K562 treated with DMSO at 1 percent for 24 hours (cell line): Measurements from ENCODE around the gene GLYR1. TPM values are rescaled to one million over a fixed set of nuclear protein-coding genes. Genes with fewer than 3 reads are reported as not detected.

Experiments used
- total RNA-seq: library from RNA; unstranded; fragments of 300-600 nt; gene quantifications from 2 replicates; pipeline ENCODE4 v1.2.3, GENCODE V29; 2022; ENCODE audit warnings: low read depth; ENCODE audit not compliant: insufficient read depth

Gene GLYR1
- total RNA-seq = 63.4 and 72.2 TPM in 2 replicates

DNA sequence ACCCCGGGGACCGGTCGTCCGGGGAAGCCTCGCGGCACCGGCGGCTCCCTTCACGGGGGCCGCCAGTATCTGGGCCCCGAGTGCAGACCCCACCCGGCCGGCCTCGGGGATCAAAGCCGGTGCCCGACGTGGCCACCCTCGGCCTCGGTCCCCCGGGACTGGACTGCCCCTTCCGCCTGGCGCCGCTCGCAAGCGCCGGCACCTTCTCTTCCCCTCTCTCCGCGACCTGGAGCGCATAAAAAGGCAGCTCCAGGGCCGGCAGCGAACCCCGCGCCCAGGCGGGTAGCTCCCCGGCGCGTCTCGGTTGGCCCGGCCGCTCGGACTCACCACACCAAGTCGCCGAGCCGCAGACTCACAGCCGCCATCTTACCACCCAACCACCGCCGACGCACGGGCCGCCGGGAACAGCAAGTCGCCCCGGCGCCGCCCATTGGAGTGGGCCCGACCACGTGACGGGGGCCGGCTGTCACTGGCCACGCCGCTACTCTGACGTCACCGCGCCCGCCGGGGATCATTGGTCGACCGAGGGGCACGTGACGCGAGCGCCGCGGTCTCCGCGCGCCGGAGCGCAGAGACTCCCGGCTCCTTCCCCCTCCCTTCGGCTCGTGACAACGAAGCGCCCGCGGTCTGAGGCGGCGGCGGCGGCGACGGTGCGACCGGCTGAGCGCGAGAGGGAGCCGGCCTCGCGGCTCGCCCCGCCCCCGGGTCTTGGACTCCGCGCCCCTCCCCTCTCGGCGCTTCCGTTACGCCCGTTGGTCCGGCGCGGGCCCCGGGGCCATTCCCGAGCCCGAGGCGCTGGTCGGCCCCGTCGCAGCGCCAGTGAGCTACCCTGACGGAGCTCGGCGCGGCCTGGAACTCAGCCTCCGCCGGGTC lies at the start of gene GLYR1, which contains the start of gene UBN1:
GLYR1 (minus strand) TSS at position 388 of the 873 bp plus-strand sequence; CDS start at position 365, 23 bp downstream.
UBN1 (plus strand) TSS at position 581 of the 873 bp plus-strand sequence. CDS start 5,437 bp downstream, outside the sequence.

DNA sequence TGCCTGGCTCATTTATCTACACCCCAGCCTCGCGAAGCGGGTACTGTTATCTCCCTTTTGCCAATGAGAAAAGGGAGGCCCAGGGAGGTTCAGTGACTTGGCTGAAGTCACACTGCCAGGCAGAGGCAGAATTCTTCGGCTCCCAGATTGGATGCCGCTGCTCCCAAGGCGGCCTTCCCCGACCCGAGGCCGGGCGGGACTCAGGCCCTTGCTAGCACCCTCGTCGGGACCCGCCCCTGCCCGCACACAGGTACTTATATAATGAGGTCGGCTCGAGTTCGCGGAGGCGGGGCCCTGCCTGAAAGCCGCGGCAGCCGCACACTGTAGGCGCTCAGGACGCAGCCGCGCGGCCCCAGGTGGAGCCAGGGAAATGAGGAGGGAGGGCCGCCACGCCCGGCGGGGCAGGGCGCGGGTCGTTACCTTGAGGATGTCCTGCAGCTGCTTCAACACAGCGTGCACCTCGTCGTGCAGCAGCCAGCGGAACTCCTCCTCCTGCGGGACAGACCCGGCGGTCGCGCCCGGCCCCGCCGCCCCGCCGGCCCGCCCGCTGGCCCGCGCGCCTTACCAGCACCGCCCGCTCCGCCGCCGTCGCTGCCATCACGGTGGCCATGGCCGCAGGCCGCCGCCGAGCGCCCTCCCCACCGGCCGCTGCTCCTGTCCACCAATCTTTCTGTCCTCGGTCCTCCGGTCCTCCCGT lies 45.0 kb downstream of the GLYR1 start, which contains the start of gene ROGDI:
ROGDI (minus strand) TSS at position 672 of the 697 bp plus-strand sequence; CDS start at position 610, 62 bp downstream.

DNA sequence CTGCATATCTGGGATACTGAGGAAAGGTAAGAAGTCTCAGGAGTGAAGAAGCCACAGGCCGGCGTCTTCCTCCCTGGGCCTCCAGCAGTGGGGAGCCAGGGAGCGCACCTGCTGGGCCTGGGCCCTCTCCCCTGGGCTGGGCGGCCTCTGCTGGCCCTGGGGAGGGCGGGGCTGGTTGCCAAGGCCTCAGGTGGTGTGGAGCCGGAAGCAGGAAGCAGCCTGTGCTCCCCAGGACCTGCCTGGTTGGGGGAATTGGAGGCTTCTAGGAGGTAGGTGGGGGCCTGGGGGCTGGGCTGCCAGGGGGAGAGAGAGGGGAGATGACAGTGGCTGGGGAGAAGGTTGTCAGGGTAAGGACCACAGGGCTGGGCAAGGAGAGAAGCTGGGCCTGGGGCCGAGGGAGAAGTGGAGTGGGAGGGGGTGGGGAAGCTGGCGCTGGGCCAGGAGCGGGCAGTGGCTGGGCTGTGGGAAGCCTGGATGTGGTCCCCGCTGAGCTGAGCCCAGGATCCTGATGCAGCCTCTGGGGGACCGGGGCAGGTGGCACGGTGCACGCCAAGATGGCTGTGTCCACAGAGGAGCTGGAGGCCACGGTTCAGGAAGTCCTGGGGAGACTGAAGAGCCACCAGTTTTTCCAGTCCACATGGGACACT lies 51.8 kb downstream of the GLYR1 start, which contains the start of gene SMIM22:
SMIM22 (plus strand) TSS at position 189 of the 647 bp plus-strand sequence; CDS start at position 555, 366 bp downstream.

GRCh38 chr16:4787627-4788482 lies 59.2 kb downstream of the GLYR1 start, which contains the start of gene SEPTIN12:
TSS of gene SEPTIN12 (minus strand) at chr16:4788345. CDS start at chr16:4787645, 700 bp downstream.

GRCh38 chr16:4766875-4767628 lies 80.0 kb downstream of the GLYR1 start, which contains the start of gene ZNF500:
TSS of gene ZNF500 (minus strand) at chr16:4767162. CDS start at chr16:4765978, 1,184 bp downstream.

Other genes with a start within 250 kb of the GLYR1 start
- 51.9 and 58.6 TPM in 2 replicates for gene UBALD1, start 232.4 kb downstream of the GLYR1 start, total RNA-seq
- 46.4 and 47.6 TPM in 2 replicates for gene MGRN1, start 222.5 kb downstream of the GLYR1 start, total RNA-seq
- 49.7 and 51.2 TPM in 2 replicates for gene NUDT16L1, start 153.7 kb downstream of the GLYR1 start, total RNA-seq
- 10.2 and 11.2 TPM in 2 replicates for gene ANKS3, start 113.0 kb downstream of the GLYR1 start, total RNA-seq
- gene DNAAF8, start 112.8 kb downstream of the GLYR1 start, total RNA-seq = 0.56 TPM in 1 of 2 replicates, not detected in the other
- 11.1 and 11.9 TPM in 2 replicates for gene ZNF500, start 80.1 kb downstream of the GLYR1 start, total RNA-seq
- not detected in 2 replicates for gene SEPTIN12, start 58.9 kb downstream of the GLYR1 start, total RNA-seq
- gene SMIM22, start 51.9 kb downstream of the GLYR1 start, total RNA-seq = not detected in 2 replicates
- 46.5 and 57.0 TPM in 2 replicates for gene ROGDI, start 44.7 kb downstream of the GLYR1 start, total RNA-seq
- 61.8 and 64.0 TPM in 2 replicates for gene UBN1, start 193 bp upstream of the GLYR1 start, total RNA-seq
- gene PPL, start 89.9 kb upstream of the GLYR1 start, total RNA-seq = 0.19 and 0.32 TPM in 2 replicates
- 0.06 TPM in 1 of 2 replicates, not detected in the other for gene SEC14L5, start 111.0 kb upstream of the GLYR1 start, total RNA-seq
- gene NAGPA, start 186.6 kb upstream of the GLYR1 start, total RNA-seq = 12.8 and 16.1 TPM in 2 replicates
- not detected in 2 replicates for gene C16orf89, start 218.7 kb upstream of the GLYR1 start, total RNA-seq
- 13.3 and 15.0 TPM in 2 replicates for gene ALG1, start 224.6 kb upstream of the GLYR1 start, total RNA-seq